ENCODE measurements around the gene MYEF2.

DNA sequence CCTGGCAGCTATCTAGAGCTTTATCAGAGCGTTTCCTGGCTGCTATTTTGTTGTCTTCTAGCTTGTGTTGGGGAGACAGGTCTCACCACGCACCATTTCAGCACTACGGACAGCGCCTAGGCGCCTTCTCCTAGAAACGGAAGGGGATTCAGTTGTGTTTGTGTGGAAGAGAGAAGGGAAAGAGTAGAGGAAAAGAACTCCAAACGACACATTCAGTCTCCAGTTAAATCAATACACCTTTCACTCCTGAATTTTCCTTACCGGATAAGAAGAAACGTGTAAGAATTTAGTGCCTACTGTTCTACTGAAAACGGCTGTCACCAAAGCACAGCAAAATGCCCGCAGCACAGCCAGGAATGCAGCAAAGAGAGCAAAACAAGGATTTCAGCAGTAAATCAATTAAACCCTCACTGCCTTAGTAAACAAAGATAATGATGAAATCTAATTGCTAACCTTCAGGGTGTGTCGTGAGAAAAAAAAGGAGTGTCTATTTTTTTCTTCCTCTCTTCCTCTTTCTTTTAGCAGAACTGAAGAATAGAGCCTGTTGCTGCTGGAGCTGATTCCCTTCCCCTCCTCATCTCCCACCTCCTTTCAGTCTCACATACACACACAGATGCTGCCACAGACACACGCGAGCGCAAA lies 13.0 kb upstream of the MYEF2 start:
- TF ChIP-seq CREB1 (IDR thresholded peaks at IDR 0.05) (no peak), EP300 (IDR thresholded peaks at IDR 0.05; ENCODE audit: borderline replicate concordance in 1 of 2, low read depth in 2 of 2, low read length in 2 of 2) (0 out of 3 replicates have a peak, but pooled peaks of 1 of the 2 experiments have one; percentile 17)
- TF ChIP-seq, protein P1, sequence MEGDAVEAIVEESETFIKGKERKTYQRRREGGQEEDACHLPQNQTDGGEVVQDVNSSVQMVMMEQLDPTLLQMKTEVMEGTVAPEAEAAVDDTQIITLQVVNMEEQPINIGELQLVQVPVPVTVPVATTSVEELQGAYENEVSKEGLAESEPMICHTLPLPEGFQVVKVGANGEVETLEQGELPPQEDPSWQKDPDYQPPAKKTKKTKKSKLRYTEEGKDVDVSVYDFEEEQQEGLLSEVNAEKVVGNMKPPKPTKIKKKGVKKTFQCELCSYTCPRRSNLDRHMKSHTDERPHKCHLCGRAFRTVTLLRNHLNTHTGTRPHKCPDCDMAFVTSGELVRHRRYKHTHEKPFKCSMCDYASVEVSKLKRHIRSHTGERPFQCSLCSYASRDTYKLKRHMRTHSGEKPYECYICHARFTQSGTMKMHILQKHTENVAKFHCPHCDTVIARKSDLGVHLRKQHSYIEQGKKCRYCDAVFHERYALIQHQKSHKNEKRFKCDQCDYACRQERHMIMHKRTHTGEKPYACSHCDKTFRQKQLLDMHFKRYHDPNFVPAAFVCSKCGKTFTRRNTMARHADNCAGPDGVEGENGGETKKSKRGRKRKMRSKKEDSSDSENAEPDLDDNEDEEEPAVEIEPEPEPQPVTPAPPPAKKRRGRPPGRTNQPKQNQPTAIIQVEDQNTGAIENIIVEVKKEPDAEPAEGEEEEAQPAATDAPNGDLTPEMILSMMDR (IDR thresholded peaks at IDR 0.05; ENCODE audit: control extremely low read depth in 1 of 3, insufficient read depth in 1 of 3, low read depth in 1 of 3, low read length in 3 of 3) = no peak
